ENCODE results near the gene MED13.

GRCh38 chr17:62064029-62064790 lies 868 bp downstream of the MED13 start:
- no peak for TF ChIP-seq MYNN (tag by site-specific recombination; IDR thresholded peaks at IDR 0.05; ENCODE audit: borderline replicate concordance)
- TF ChIP-seq TCF7L2 (IDR thresholded peaks at IDR 0.05; ENCODE audit: borderline replicate concordance, low read depth, low read length) = no peak
- TF ChIP-seq CTCF (tag by site-specific recombination; IDR thresholded peaks at IDR 0.05) = no peak
- TF ChIP-seq ZNF549 (tag by site-specific recombination; IDR thresholded peaks at IDR 0.05) = no peak
- TF ChIP-seq ZFHX2 (tag by site-specific recombination; conservative IDR thresholded peaks at IDR 0.05) = no peak
- TF ChIP-seq REST (tag by site-specific recombination; IDR thresholded peaks at IDR 0.05) = no peak
- TF ChIP-seq ZBTB21 (tag by site-specific recombination; IDR thresholded peaks at IDR 0.05) = no peak
